RCC 7860 (cell line): ENCODE data around the gene GLDN.

Experiments used
- DNase-seq: peaks from one replicate; pipeline ENCODE4 v3.0.0-alpha.2; 2015; ENCODE audit warnings: low spot score
- FAIRE-seq: peaks from 2 replicates; lab custom pipeline; 2012; peaks lifted over from hg19 to GRCh38; lab: Jason Lieb, UNC

Gene GLDN

DNA sequence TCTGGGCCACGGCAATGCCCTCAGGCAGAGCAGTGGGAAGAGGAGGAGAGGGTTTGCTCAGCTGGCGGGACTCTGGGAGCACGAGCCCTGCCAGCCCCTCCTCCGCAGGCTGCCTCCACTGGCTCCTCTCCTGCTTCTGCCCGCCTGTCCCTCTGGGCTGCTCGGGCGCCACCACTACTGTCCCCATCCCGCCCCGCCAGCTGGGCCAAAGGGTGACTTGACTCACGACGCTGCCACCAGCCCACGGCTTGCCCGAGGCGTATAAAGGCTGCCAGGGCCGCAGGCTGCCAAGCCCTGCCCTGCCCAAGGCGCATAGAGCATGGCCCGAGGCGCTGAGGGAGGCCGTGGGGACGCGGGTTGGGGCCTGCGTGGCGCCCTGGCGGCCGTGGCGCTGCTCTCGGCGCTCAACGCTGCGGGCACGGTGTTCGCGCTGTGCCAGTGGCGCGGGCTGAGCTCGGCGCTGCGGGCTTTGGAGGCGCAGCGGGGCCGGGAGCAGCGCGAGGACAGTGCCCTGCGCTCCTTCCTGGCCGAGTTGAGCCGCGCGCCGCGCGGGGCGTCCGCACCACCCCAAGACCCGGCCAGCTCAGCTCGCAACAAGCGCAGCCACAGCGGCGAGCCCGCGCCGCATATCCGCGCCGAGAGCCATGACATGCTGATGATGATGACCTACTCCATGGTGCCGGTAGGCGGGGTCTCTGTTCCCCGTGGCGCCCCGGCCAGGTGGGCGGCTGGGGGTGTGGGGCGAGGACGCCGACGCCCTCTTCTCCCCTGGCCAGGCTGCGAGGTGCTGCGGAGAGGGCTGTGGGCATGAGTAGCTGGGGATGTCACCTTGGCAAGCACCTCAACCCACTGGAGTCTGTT lies at the start of gene GLDN:
Gene GLDN (plus strand): TSS at position 290 of the 861 bp plus-strand sequence. CDS start 30 bp downstream, at position 320.
- FAIRE-seq (no peak), DNase-seq (no peak)

DNA sequence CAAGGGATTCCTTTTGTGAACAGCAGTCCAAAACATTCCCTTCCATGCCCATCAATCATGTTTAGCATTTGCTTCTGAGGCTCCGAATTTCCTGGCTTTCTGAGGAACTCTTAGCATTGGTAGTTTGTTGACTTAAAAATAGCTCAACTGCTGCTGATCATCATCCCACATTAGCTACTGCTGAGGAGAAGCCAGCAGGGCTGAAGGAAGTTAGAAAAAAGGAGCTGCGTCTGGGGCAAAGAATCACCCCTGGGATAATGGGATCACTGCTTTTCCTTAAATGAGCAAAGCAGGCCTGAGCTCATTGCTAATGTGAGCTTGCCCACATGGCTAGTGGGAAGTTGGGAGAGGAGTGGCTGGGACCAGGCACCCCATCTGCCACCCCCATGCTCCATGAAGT lies 42.8 kb upstream of the GLDN start:
- no peak for DNase-seq
- no peak for FAIRE-seq

DNA sequence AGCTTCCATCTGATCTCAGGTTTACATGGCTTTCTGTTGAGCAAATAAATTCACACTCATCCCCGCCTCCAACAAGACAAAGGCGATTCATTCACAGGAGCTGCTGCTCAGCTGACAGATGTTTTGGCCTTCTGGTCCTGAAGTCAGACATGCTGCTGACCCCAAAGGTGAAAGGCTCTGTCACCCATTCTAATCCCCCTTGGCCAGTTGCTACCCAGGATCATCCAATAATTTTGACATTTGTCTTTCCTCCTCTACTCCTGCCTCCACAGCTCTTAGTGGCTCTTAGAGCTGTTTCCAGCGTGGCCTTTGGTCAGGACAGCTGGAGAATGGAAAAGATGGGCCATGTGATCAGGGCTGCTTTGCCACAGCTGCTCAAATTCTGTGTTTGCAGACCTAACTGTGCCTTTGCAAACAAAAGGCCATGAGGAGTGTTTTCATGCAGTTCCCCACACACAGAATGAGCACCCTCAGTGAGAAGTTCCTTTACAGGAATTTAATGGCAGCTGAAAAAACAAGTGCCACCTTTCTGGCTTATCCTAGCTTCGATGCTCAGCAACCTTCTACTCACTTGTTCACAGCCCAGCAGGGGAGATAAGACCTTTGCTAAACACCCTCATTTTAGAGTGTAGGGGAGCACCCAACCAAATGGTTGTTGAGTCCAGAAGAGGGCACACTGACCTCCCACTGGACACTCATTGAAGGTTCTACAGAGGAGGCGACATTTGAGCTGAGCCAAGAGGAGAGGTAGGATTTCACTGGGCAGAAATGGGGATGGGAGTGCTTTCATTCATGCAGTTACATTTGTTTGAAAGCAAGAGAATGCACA lies 42.1 kb upstream of the GLDN start:
- DNase-seq (no peak), FAIRE-seq (no peak)

GRCh38 chr15:51302480-51302879 lies 39.0 kb upstream of the GLDN start:
- no peak for FAIRE-seq
- no peak for DNase-seq

DNA sequence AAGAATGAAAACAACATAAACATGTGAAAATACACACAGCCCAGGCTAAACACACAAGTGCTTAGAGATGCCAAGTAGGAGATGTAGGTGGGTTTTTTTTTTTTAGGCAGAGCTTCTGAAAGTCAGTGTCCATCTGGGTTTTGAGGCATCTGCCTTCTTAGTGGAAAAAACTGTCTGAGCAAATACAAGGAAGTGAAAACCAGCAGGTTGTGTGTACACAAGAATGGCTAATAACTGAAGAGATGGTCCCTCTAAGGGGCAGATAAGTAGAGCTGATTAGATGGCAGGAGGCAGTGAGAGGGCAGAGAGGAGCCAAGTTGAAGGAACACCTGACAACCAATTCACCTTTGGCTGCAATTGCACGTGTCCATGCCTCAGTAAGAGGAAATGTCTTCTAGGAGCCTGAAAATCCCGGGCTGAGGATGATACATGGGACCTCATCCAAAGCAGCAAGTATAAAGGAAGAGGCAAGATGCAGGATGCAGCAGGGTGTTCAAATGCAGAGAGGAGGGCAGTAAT lies 37.9 kb upstream of the GLDN start:
- FAIRE-seq (no peak), DNase-seq (no peak)

GRCh38 chr15:51307325-51307724 lies 34.1 kb upstream of the GLDN start:
- no peak for FAIRE-seq
- no peak for DNase-seq

DNA sequence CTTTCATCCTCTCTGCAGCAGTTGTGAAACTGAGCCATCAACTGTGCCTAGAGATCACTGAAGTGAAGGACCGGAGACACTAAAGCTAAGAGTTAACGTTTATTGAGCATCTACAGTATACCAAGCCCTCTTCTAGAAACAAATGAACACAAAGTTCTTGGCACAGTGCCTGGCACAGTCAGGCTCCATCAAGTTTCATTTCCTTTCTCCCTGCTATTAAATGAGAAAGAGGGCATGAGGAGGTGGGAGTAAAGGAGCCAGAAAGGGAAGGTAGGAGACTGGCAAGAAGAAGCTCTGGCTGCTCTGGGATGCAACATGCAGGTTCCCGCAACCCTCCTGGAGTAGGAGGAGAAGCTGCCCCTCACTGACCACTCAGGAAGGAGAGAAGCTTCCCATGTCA lies 33.6 kb upstream of the GLDN start:
- FAIRE-seq, result no peak
- no peak for DNase-seq

GRCh38 chr15:51310064-51310463 lies 31.4 kb upstream of the GLDN start:
- FAIRE-seq (no peak), DNase-seq (no peak)

- DNase-seq, result no peak
- no peak for FAIRE-seq
Observed at GRCh38 chr15:51311510-51311909, 29.9 kb upstream of the GLDN start.

DNA sequence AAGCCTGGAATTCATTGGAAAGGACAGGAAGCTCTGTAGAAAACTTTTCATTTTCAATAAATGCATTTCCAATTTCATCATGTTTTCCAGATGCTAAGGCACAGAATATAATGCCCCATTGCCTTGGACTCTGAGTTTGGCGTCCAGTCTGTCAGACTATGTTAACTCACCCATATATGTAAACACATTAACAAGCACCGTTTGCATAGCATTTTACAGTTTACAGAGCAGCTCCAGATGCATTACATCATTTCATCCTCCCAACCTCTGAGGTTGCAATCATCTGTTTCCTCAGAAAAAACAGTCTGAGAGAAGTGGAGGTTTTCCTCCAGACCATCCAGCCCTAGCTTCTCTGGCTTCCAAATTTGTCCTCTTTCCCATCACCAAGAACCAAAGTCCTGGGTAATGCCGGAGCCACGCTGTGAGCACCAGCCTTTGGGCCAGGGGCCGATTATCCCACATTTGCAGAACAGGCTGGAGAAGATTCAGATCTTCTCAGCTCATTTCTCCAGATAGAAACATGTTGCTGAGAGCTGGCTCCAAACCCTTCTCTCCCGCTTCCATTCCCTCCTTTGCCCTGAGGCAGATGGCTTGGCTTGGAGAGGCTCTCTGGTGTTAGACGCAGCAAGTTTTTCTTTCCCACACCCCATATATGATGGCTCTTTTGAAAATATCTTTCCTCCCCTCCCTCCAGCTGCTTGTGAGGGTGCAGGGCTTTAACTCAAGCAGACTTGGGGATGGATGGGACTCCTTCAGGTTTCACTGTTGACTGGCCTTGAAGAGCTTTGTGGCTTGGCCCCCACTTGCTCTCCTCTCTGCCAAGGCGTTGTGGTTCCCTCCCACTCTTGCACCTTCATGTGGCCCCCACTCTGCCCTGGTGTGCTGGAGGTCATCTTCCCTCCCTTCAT lies 29.0 kb upstream of the GLDN start:
- FAIRE-seq (no peak), DNase-seq (no peak)

DNA sequence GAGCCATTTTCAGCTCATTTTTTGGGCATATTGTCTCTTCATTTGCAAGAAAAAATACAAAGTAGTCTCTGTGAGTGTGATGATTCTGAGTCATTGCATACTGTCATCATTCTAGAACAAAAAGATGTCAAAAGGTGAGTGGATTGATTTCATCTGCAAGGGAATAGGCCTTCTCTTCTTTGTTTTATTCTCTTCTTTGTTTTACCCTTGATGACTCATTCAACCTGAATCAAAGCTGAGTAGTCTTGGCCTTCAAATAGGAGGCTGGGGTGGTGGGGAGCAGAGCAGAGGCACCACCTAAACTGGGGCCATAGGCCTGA lies 28.4 kb upstream of the GLDN start:
- FAIRE-seq (no peak), DNase-seq (no peak)

GRCh38 chr15:51313644-51314280 lies 27.7 kb upstream of the GLDN start:
- no peak for DNase-seq
- no peak for FAIRE-seq

GRCh38 chr15:51314391-51315337 lies 26.8 kb upstream of the GLDN start:
- FAIRE-seq (no peak), DNase-seq (no peak)

DNA sequence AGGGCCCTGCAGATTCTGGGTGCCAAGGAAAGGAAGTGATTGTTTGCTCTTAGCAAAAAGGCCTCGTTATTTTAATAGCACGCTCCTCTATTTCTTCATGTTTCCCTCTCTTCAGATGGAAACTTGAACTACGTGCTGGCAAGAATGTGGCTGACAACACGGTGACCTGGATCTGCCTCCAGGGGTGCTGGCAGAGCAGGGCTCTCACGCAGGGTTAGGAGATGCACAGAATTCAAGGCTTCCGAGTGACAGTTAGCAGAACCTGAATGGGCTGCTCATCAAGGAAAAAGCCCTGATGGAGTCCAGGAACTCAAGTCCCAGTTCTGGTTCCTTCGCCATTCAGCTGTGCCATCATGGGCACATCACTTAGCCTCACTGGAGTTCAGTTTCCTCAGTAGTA lies 25.7 kb upstream of the GLDN start:
- DNase-seq (no peak), FAIRE-seq (no peak)

GRCh38 chr15:51316636-51317035 lies 24.8 kb upstream of the GLDN start:
- FAIRE-seq (no peak), DNase-seq (no peak)

DNA sequence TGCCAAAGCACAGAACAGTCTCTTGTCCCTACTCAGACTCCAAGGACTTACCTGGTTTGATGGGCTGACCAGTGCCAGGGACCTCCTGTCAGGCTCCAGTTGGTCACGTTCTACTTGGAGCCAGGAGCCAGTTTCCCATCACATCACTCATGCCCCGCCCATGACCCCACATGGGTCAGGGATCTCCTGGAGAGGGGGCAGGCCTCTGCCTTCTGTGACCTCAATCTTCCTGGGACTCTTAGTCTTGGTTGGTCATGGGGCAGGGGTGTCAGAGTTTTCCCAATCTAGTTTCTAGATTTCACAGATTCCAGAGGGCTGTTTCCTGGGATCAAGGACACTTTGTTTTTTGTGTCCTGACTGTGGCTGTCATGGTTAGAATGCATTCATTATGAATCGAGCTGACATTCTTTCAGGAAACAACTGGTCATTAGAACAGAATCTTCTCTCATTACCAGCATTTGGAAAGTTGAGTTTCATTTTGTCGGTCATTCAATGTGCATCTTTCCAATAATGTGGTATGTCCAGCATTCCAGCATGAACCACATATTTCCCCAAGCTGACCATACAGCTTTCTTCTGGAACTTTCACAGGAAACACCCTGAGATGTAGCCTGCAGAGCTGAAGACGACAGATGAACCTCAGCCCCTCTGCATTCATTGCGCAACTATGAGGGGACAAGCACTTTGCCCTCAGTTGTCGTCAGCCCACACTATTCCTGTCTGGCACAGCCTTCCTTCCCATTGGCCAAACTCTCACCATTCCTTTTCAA lies 22.9 kb upstream of the GLDN start:
- FAIRE-seq, result no peak
- DNase-seq, result no peak

GRCh38 chr15:51319539-51319938 lies 21.9 kb upstream of the GLDN start:
- no peak for FAIRE-seq
- no peak for DNase-seq

DNA sequence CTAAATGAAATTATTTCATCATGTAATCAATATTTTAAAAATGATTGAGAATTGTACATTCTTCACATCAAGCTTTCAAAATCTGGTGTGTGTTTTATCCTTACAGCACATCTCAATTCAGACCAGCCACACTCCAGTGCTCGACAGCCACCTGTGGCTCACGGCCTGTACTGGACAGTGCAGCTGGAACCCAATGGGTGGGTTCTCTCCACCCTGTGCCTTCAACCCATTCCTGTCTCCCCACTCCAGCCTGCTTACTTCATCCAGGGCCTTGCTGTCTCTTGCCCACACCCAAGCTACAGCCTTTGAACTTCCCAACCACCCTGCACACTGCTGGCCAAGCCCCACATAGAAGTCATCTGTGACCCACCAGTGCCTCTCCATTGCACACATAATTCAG lies 20.6 kb upstream of the GLDN start:
- no peak for FAIRE-seq
- DNase-seq, result no peak

- no peak for FAIRE-seq
- DNase-seq, result no peak
Observed at GRCh38 chr15:51321316-51321715, 20.1 kb upstream of the GLDN start.
